HuH-7 (cell line): ENCODE data around the gene USP35.

ENCODE experiments used
- DNase-seq: peaks from one replicate; pipeline ENCODE4 v3.0.0; 2011; ENCODE audit warnings: low spot score

Gene USP35

GRCh38 chr11:78188286-78189173 is at the start of gene USP35, which contains the start of gene KCTD21:
USP35 (plus strand) TSS chr11:78188919; CDS start chr11:78196246, 7,327 bp downstream.
KCTD21 (minus strand) TSS chr11:78188626; CDS start chr11:78174554, 14,072 bp downstream.
- peak; percentile 90 for DNase-seq

GRCh38 chr11:78139422-78140391 is 49.0 kb upstream of the USP35 start, which contains the start of gene ALG8:
ALG8 (minus strand) TSS chr11:78139626; CDS start chr11:78139588, 38 bp downstream.
- peak; percentile 93 for DNase-seq

- no peak for DNase-seq
Observed at GRCh38 chr11:78140392-78141077, 48.2 kb upstream of the USP35 start.

- DNase-seq: no peak
Observed at GRCh38 chr11:78145511-78146025, 43.2 kb upstream of the USP35 start.

GRCh38 chr11:78147807-78148206 is 40.9 kb upstream of the USP35 start:
- no peak for DNase-seq

GRCh38 chr11:78149646-78150045 is 39.1 kb upstream of the USP35 start:
- DNase-seq: no peak

GRCh38 chr11:78150346-78150745 is 38.4 kb upstream of the USP35 start:
- no peak for DNase-seq

GRCh38 chr11:78150754-78151153 is 38.0 kb upstream of the USP35 start:
- DNase-seq: no peak

- no peak for DNase-seq
Observed at GRCh38 chr11:78151804-78152203, 36.9 kb upstream of the USP35 start.

GRCh38 chr11:78156127-78156844 is 32.4 kb upstream of the USP35 start:
- DNase-seq: peak; percentile 69

- no peak for DNase-seq
Observed at GRCh38 chr11:78158987-78159652, 29.6 kb upstream of the USP35 start.

- no peak for DNase-seq
Observed at GRCh38 chr11:78160557-78160956, 28.2 kb upstream of the USP35 start.

GRCh38 chr11:78161346-78161745 is 27.4 kb upstream of the USP35 start:
- no peak for DNase-seq

GRCh38 chr11:78161962-78162371 is 26.8 kb upstream of the USP35 start:
- DNase-seq: no peak

- no peak for DNase-seq
Observed at GRCh38 chr11:78163828-78164227, 24.9 kb upstream of the USP35 start.

- no peak for DNase-seq
Observed at GRCh38 chr11:78164471-78164870, 24.2 kb upstream of the USP35 start.

- DNase-seq: no peak
Observed at GRCh38 chr11:78166855-78167469, 21.8 kb upstream of the USP35 start.

- no peak for DNase-seq
Observed at GRCh38 chr11:78168539-78169477, 19.9 kb upstream of the USP35 start.

GRCh38 chr11:78170413-78170812 is 18.3 kb upstream of the USP35 start:
- no peak for DNase-seq
